GM18909 (cell line): Measurements from ENCODE around the gene SCNN1B.
"Not testable (repeated sequence)": the region's sequence is repeated elsewhere in the genome, so short reads cannot be mapped to it uniquely, and the experiment has no call there.

Experiments
- ATAC-seq: cut with Tn5 transposase; IDR thresholded peaks from one replicate; pipeline ENCODE4 v1.9.1; 2021; ENCODE audit warnings: mild to moderate bottlenecking; ENCODE audit not compliant: unreplicated experiment, poor library complexity

SCNN1B gene

GRCh38 chr16:23375643-23376042, 73.5 kb downstream of the SCNN1B start:
- ATAC-seq, result no peak

GRCh38 chr16:23377071-23377931, 75.2 kb downstream of the SCNN1B start:
- no peak for ATAC-seq

- no peak for ATAC-seq
These were observed 76.2 kb downstream of the SCNN1B start for GRCh38 chr16:23378256-23378655.

GRCh38 chr16:23378921-23379320, 76.8 kb downstream of the SCNN1B start:
- no peak for ATAC-seq

- ATAC-seq, result no peak
These were observed 77.6 kb downstream of the SCNN1B start for GRCh38 chr16:23379707-23380106.

- ATAC-seq, result no peak
These were observed 78.4 kb downstream of the SCNN1B start for GRCh38 chr16:23380501-23380951.

GRCh38 chr16:23381702-23382101, 79.6 kb downstream of the SCNN1B start:
- not testable (repeated sequence) for ATAC-seq

- no peak for ATAC-seq
These were observed 80.2 kb downstream of the SCNN1B start for GRCh38 chr16:23382279-23382678.

GRCh38 chr16:23383881-23384280, 81.8 kb downstream of the SCNN1B start:
- no peak for ATAC-seq

GRCh38 chr16:23384878-23385277, 82.8 kb downstream of the SCNN1B start:
- ATAC-seq, result no peak

- ATAC-seq, result no peak
These were observed 83.3 kb downstream of the SCNN1B start for GRCh38 chr16:23385441-23385840.

- no peak for ATAC-seq
These were observed 85.6 kb downstream of the SCNN1B start for GRCh38 chr16:23387666-23388065.

GRCh38 chr16:23388786-23389185, 86.7 kb downstream of the SCNN1B start:
- no peak for ATAC-seq

- no peak for ATAC-seq
These were observed 87.1 kb downstream of the SCNN1B start for GRCh38 chr16:23389201-23389600.

- not testable (repeated sequence) for ATAC-seq
These were observed 87.8 kb downstream of the SCNN1B start for GRCh38 chr16:23389936-23390335.

GRCh38 chr16:23391381-23392222, 89.5 kb downstream of the SCNN1B start:
- ATAC-seq, result no peak

- no peak for ATAC-seq
These were observed 90.1 kb downstream of the SCNN1B start for GRCh38 chr16:23392223-23392600.

GRCh38 chr16:23394141-23394831, 92.2 kb downstream of the SCNN1B start:
- no peak for ATAC-seq

- ATAC-seq, result no peak
These were observed 93.6 kb downstream of the SCNN1B start for GRCh38 chr16:23395732-23396131.

- no peak for ATAC-seq
These were observed 95.4 kb downstream of the SCNN1B start for GRCh38 chr16:23397464-23397863.
